MCF 10A (cell line): Measurements from ENCODE around the gene RNF223. TPM values are rescaled to one million over a fixed set of nuclear protein-coding genes. Genes with fewer than 3 reads are reported as not detected.

Source experiments
- BruUV-seq: library from RNA; stranded (reverse); fragments of 400-500 nt; replicated peaks from 2 replicates; lab custom pipeline; 2021; lab: Mats Ljungman, UMichigan
- CTCF ChIA-PET: fragments of 300-600 bp; sonication (Branson Sonifier 250); formaldehyde crosslinking; extraction: SDS; loops from one replicate; lab custom pipeline; 2021; ENCODE audit warnings: antibody characterized with exemption, inconsistent platforms; lab: Yijun Ruan, JAX
- POLR2A ChIA-PET: fragments of 300-600, 350-650 bp; sonication (Branson Sonifier 250); formaldehyde crosslinking; extraction: SDS; loops from one replicate; lab custom pipeline; 2020; ENCODE audit warnings: antibody characterized with exemption, inconsistent platforms; lab: Yijun Ruan, JAX
- DNase-seq: peaks from one replicate; pipeline ENCODE4 v3.0.0-alpha.2; 2018; ENCODE audit not compliant: unreplicated experiment
- H3K27ac Mint-ChIP-seq: one replicate; pipeline ENCODE4 v1.8.0; 2022; ENCODE audit warnings: mild to moderate bottlenecking, low read depth, mixed read lengths; ENCODE audit not compliant: unreplicated experiment
- H3K27me3 Mint-ChIP-seq: one replicate; pipeline ENCODE4 v1.8.0; 2022; ENCODE audit warnings: mixed read lengths; ENCODE audit not compliant: insufficient read depth, unreplicated experiment
- H3K36me3 Mint-ChIP-seq: one replicate; pipeline ENCODE4 v1.8.0; 2022; ENCODE audit warnings: mild to moderate bottlenecking, moderate library complexity, mixed read lengths; ENCODE audit not compliant: insufficient read depth, unreplicated experiment
- H3K4me1 Mint-ChIP-seq: one replicate; pipeline ENCODE4 v1.8.0; 2022; ENCODE audit warnings: mixed read lengths; ENCODE audit not compliant: insufficient read depth, unreplicated experiment
- H3K4me3 Mint-ChIP-seq: one replicate; pipeline ENCODE4 v1.8.0; 2022; ENCODE audit warnings: mild to moderate bottlenecking, moderate library complexity, mixed read lengths; ENCODE audit not compliant: unreplicated experiment
- H3K9me3 Mint-ChIP-seq: one replicate; pipeline ENCODE4 v1.8.0; 2022; ENCODE audit warnings: mixed read lengths; ENCODE audit not compliant: unreplicated experiment
- CTCF ChIP-seq: fragments of 200-600 bp; IDR thresholded peaks from one replicate; pipeline ENCODE4 v1.8.0; 2022; ENCODE audit warnings: antibody characterized with exemption, mild to moderate bottlenecking; ENCODE audit not compliant: unreplicated experiment
- intact Hi-C: fragments of 100-400 bp; cut with micrococcal nuclease; formaldehyde crosslinking; loops from 2 replicates; pipeline ENCODE4 v1.14.1; 2022
- total RNA-seq: library from RNA; stranded (reverse); gene quantifications from 2 replicates; pipeline ENCODE4 v1.2.3, GENCODE V29; 2022

Gene RNF223
- total RNA-seq, 1 experiment from 2014 or later, result 0.30 TPM

GRCh38 chr1:1088801-1089680, 14.9 kb upstream of the RNF223 start:
- ChIA-PET POLR2A (no interaction called here), CTCF (no interaction called here)
- H3K4me3 Mint-ChIP-seq, result no peak overlapping the region
- no TSS peak for BruUV-seq
- no peaks in the 10 kb centered on the region for H3K27me3 Mint-ChIP-seq
- no peak for DNase-seq
- no peaks in the 10 kb centered on the region for H3K9me3 Mint-ChIP-seq
- no peaks in the 10 kb centered on the region for H3K4me1 Mint-ChIP-seq
- no peak overlapping the region for H3K27ac Mint-ChIP-seq
- TF ChIP-seq CTCF, result no peak
- intact Hi-C loops, result no loop called here
- H3K36me3 Mint-ChIP-seq, result peaks cover 12% of the 10 kb centered on the region

DNA sequence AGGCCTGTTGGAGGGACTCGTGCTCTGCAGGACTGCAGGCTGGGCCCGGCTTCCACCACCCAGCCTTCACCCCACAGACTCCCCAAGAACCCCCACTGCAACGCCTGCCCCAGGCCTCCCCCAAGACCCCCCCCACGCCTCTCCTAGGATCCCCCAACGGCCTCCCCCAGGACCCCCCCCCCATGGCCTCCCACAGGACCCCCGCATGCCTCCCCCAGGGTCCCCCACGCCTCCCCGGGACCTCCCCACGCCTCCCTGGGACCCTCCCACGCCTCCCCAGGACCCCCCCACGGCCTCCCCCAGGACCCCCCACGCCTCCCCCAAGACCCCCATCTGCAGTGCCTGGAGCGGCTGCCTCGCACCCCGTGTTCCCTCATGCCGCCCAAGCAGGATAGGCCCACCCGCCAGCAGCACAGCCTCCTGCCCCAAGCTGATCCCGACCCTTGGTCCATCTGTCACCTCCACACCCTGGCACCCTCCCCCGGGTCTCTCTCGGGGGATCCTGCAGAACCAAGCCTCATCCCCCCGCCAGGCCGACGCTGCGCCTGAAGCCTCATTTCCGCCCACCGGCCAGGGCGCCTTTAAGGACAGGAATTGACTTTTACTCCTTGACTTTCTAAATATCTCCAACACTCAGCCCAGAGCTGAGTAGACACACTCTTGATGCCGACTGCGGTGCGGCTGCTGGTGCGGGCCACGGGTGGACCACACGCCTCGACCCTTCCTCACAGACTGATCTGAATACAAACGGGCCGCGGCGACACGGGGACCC, 14.1 kb upstream of the RNF223 start:
- ChIA-PET POLR2A (no interaction called here), CTCF (no interaction called here)
- intact Hi-C loops, result no loop called here
- DNase-seq, result no peak
- H3K9me3 Mint-ChIP-seq, result no peaks in the 10 kb centered on the region
- no peaks in the 10 kb centered on the region for H3K4me1 Mint-ChIP-seq
- no peaks in the 10 kb centered on the region for H3K27me3 Mint-ChIP-seq
- peaks cover 17% of the 10 kb centered on the region for H3K36me3 Mint-ChIP-seq
- TF ChIP-seq CTCF, result no peak
- no TSS peak for BruUV-seq
- H3K4me3 Mint-ChIP-seq, result no peak overlapping the region
- H3K27ac Mint-ChIP-seq, result no peak overlapping the region

- Mint-ChIP-seq H3K9me3 (no peaks in the 10 kb centered on the region), H3K4me1 (no peaks in the 10 kb centered on the region), H3K36me3 (peaks cover 22% of the 10 kb centered on the region), H3K27ac (no peak overlapping the region), H3K27me3 (no peaks in the 10 kb centered on the region), H3K4me3 (no peak overlapping the region)
- intact Hi-C loops, result no loop called here
- no TSS peak for BruUV-seq
- no peak for DNase-seq
- POLR2A ChIA-PET, result no interaction called here
- CTCF ChIA-PET, result no interaction called here
- TF ChIP-seq CTCF, result no peak
Measured at GRCh38 chr1:1087351-1088028, 13.4 kb upstream of the RNF223 start.

DNA sequence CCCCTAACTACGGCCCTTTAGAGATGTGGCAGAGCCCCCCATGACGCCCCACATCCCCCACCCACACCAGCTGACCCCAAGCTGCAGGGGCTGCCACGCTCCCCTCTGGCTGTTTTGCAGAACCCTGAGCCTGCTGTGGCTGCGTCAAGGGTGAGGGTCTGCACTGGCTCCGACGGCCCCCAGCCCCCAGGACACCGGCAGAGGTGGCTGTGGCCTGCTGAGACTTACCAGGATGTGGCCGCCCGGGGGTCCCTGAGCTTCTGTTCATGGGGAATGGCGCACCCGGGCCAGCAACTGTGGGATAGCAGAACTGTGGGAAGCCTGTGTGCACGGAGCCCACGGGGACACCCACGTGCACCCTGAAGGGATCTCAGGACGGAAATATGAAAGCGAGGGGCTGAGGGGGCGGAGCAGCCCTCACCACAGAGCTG, 12.8 kb upstream of the RNF223 start:
- BruUV-seq, result no TSS peak
- Mint-ChIP-seq H3K36me3 (peaks cover 22% of the 10 kb centered on the region), H3K4me3 (no peak overlapping the region), H3K27ac (no peak overlapping the region), H3K27me3 (no peaks in the 10 kb centered on the region), H3K9me3 (no peaks in the 10 kb centered on the region), H3K4me1 (no peaks in the 10 kb centered on the region)
- intact Hi-C loops, result no loop called here
- TF ChIP-seq CTCF, result no peak
- ChIA-PET CTCF (no interaction called here), POLR2A (no interaction called here)
- no peak for DNase-seq
